OCI-LY7 (cell line): ENCODE results near the gene RIMS1. TPM values are rescaled to one million over a fixed set of nuclear protein-coding genes. Genes with fewer than 3 reads are reported as not detected.

Experiments used
- BruUV-seq: library from RNA; stranded (reverse); fragments of 400-500 nt; replicated peaks from 2 replicates; lab custom pipeline; 2021; lab: Mats Ljungman, UMichigan
- CTCF ChIA-PET: fragments of 300-600 bp; sonication (Branson Sonifier 250); formaldehyde crosslinking; loops from one replicate; lab custom pipeline; 2022; ENCODE audit warnings: antibody characterized with exemption; ENCODE audit not compliant: unreplicated experiment; lab: Charles Lee
- POLR2A ChIA-PET: fragments of 300-600 bp; sonication (Branson Sonifier 250); formaldehyde crosslinking; loops from one replicate; lab custom pipeline; 2022; ENCODE audit warnings: antibody characterized with exemption; lab: Charles Lee
- DNase-seq: peaks from one replicate; pipeline ENCODE4 v3.0.0-alpha.2; 2015; ENCODE audit warnings: low spot score
- H2AFZ ChIP-seq: fragments of 200-600 bp; sonication (generic), shearing (Covaris generic); 2 replicates; pipeline ENCODE4 v1.6.1; 2014; ENCODE audit warnings: mild to moderate bottlenecking, antibody characterized with exemption, low read length, moderate library complexity
- H3K27ac ChIP-seq: fragments of 200-600 bp; sonication (generic); 2 replicates; pipeline ENCODE4 v1.5.1; 2014; ENCODE audit warnings: mixed run types, low read depth, mild to moderate bottlenecking, moderate library complexity, low read length, inconsistent platforms; ENCODE audit not compliant: poor library complexity, severe bottlenecking
- H3K36me3 ChIP-seq: fragments of 200-600 bp; sonication (generic); 2 replicates; pipeline ENCODE4 v1.6.1; 2014; ENCODE audit warnings: mild to moderate bottlenecking, antibody characterized with exemption, low read length, moderate library complexity, mixed read lengths; ENCODE audit not compliant: insufficient read depth
- H3K4me1 ChIP-seq: fragments of 200-600 bp; sonication (generic); 2 replicates; pipeline ENCODE4 v1.5.1; 2014; ENCODE audit warnings: mild to moderate bottlenecking, low read length; ENCODE audit not compliant: insufficient read depth, poor library complexity, severe bottlenecking
- H3K4me2 ChIP-seq: fragments of 200-600 bp; sonication (generic); 2 replicates; pipeline ENCODE4 v1.6.1; 2014; ENCODE audit warnings: mild to moderate bottlenecking, low read length
- H3K4me3 ChIP-seq: fragments of 200-600 bp; sonication (generic); 2 replicates; pipeline ENCODE4 v1.5.1; 2014; ENCODE audit warnings: mild to moderate bottlenecking, low read depth, low read length; ENCODE audit not compliant: poor library complexity, severe bottlenecking
- H3K79me2 ChIP-seq: fragments of 200-600 bp; sonication (generic); 2 replicates; pipeline ENCODE4 v1.6.1; 2016; ENCODE audit warnings: low read depth, mild to moderate bottlenecking, low read length, moderate library complexity, mixed read lengths; ENCODE audit not compliant: insufficient read depth
- H3K9me2 ChIP-seq: fragments of 200-600 bp; sonication (generic); 2 replicates; pipeline ENCODE4 v1.6.1; 2016; ENCODE audit warnings: mild to moderate bottlenecking, low read length, mixed read lengths; ENCODE audit not compliant: insufficient read depth
- H3K9me3 ChIP-seq: fragments of 200-600 bp; sonication (generic); 2 replicates; pipeline ENCODE4 v1.6.1; 2014; ENCODE audit warnings: mild to moderate bottlenecking, mixed run types, low read length, mixed read lengths
- H4K20me1 ChIP-seq: fragments of 200-600 bp; sonication (generic); 2 replicates; pipeline ENCODE4 v1.6.1; 2014; ENCODE audit warnings: mild to moderate bottlenecking, antibody characterized with exemption, low read length, moderate library complexity, mixed read lengths; ENCODE audit not compliant: insufficient read depth
- EZH2phosphoT487 ChIP-seq: fragments of 200-600 bp; sonication (generic); IDR thresholded peaks from 2 replicates; pipeline ENCODE4 v1.6.1; 2018; ENCODE audit warnings: low read depth, borderline replicate concordance, mild to moderate bottlenecking, mixed run types, antibody characterized with exemption, low read length, moderate library complexity, mixed read lengths
- intact Hi-C: fragments of 100-400 bp; cut with micrococcal nuclease; formaldehyde crosslinking; loops from one replicate; pipeline ENCODE4 v1.10.0; 2022; ENCODE audit not compliant: unreplicated experiment
- total RNA-seq, 2 experiments: library from RNA; depleted of rRNA in 1 of 2; stranded (reverse); fragments of >200 nt in 1 of 2; shearing (Covaris generic) in 1 of 2; gene quantifications; 2 replicates each; pipeline ENCODE4 v1.2.3, GENCODE V29; 2014 to 2022
- TF ChIP-seq, protein P1 (sequence below): fragments of 200-600 bp; sonication (generic); conservative IDR thresholded peaks from 2 replicates; pipeline ENCODE4 v1.5.1; 2014; ENCODE audit warnings: mild to moderate bottlenecking, antibody characterized with exemption, low read length, moderate library complexity, mixed read lengths

Gene RIMS1
- total RNA-seq, 2 experiments from 2014 or later: not detected

GRCh38 chr6:72371473-72371872, 485.1 kb downstream of the RIMS1 start:
- H3K9me3 ChIP-seq: no peaks in the 10 kb centered on the region
- H3K9me2 ChIP-seq: no peaks in the 10 kb centered on the region; the same call in 1 of the 2 replicates
- no peak overlapping the region for H3K4me3 ChIP-seq
- BruUV-seq: no TSS peak
- intact Hi-C loops: no loop called here
- 0 out of 2 replicates have a peak overlapping the region, but pooled peaks have one; percentile 44 for H2AFZ ChIP-seq
- H3K36me3 ChIP-seq: no peaks in the 10 kb centered on the region
- H3K27ac ChIP-seq: no peak overlapping the region
- H4K20me1 ChIP-seq: no peaks in the 10 kb centered on the region
- H3K79me2 ChIP-seq: no peaks in the 10 kb centered on the region
- ChIA-PET POLR2A (interaction anchor here (0.6 kb wide), 1 partner anchor 19 kb away, joined by 7 read pairs; no protein-coding TSS in a partner anchor), CTCF (no interaction called here)
- no peak for DNase-seq
- H3K4me2 ChIP-seq: no peak overlapping the region
- peaks cover 7% of the 10 kb centered on the region for H3K4me1 ChIP-seq
- TF ChIP-seq EZH2phosphoT487: no peak
- TF ChIP-seq, protein P1, sequence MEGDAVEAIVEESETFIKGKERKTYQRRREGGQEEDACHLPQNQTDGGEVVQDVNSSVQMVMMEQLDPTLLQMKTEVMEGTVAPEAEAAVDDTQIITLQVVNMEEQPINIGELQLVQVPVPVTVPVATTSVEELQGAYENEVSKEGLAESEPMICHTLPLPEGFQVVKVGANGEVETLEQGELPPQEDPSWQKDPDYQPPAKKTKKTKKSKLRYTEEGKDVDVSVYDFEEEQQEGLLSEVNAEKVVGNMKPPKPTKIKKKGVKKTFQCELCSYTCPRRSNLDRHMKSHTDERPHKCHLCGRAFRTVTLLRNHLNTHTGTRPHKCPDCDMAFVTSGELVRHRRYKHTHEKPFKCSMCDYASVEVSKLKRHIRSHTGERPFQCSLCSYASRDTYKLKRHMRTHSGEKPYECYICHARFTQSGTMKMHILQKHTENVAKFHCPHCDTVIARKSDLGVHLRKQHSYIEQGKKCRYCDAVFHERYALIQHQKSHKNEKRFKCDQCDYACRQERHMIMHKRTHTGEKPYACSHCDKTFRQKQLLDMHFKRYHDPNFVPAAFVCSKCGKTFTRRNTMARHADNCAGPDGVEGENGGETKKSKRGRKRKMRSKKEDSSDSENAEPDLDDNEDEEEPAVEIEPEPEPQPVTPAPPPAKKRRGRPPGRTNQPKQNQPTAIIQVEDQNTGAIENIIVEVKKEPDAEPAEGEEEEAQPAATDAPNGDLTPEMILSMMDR: no peak

- Histone ChIP-seq H3K36me3 (no peaks in the 10 kb centered on the region), H3K27ac (no peak overlapping the region), H3K4me3 (no peak overlapping the region), H2AFZ (no peak overlapping the region), H3K4me2 (no peak overlapping the region), H3K9me2 (no peaks in the 10 kb centered on the region; the same call in 1 of the 2 replicates), H4K20me1 (no peaks in the 10 kb centered on the region), H3K4me1 (peaks cover 7% of the 10 kb centered on the region), H3K9me3 (no peaks in the 10 kb centered on the region), H3K79me2 (no peaks in the 10 kb centered on the region)
- no peak for DNase-seq
- intact Hi-C loops: no loop called here
- ChIA-PET CTCF (no interaction called here), POLR2A (interaction anchor here (0.6 to 1.2 kb wide), 2 partner anchors 8 to 1059 kb away, joined by 3 read pairs; no protein-coding TSS in a partner anchor)
- TF ChIP-seq EZH2phosphoT487: no peak
- TF ChIP-seq, protein P1: no peak
- BruUV-seq: no TSS peak
These were observed 487.8 kb downstream of the RIMS1 start for GRCh38 chr6:72374172-72374571.

DNA sequence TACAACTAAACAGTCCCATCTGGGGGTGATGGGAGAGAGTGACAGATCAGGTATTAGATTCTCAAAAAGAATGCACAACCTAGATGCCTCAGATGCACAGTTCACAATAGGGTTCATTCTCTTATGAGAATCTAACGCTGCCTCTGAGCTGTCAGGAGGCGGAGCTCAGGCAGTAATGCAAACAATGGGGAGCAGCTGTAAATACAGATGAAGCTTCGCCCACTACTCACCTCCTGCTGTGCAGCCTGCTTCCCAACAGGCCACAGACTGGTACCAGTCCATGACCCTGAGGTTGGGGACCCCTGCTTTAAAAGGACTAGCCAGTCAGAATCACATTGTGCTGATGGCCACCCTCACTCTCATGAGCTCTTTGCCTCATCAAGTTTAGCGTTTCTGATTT, 488.5 kb downstream of the RIMS1 start:
- no peak overlapping the region for H3K4me2 ChIP-seq
- POLR2A ChIA-PET: interaction anchor here (0.6 to 1.2 kb wide), 5 partner anchors 8 to 1058 kb away, joined by 3 to 5 read pairs (median 3); no protein-coding TSS in a partner anchor
- H3K27ac ChIP-seq: no peak overlapping the region
- H3K4me1 ChIP-seq: peaks cover 7% of the 10 kb centered on the region
- H3K9me3 ChIP-seq: no peaks in the 10 kb centered on the region
- BruUV-seq: no TSS peak
- no peak overlapping the region for H3K4me3 ChIP-seq
- CTCF ChIA-PET: no interaction called here
- H2AFZ ChIP-seq: no peak overlapping the region
- no peaks in the 10 kb centered on the region for H4K20me1 ChIP-seq
- no peaks in the 10 kb centered on the region for H3K79me2 ChIP-seq
- TF ChIP-seq, protein P1: no peak
- TF ChIP-seq EZH2phosphoT487: no peak
- H3K9me2 ChIP-seq: no peaks in the 10 kb centered on the region; the same call in 1 of the 2 replicates
- no peaks in the 10 kb centered on the region for H3K36me3 ChIP-seq
- intact Hi-C loops: no loop called here
- no peak for DNase-seq
